H9 (cell line): Measurements from ENCODE around the gene HIRIP3. TPM values are rescaled to one million over a fixed set of nuclear protein-coding genes. Genes with fewer than 3 reads are reported as not detected.

Source experiments
- DNase-seq: peaks from one replicate; pipeline ENCODE4 v3.0.0-alpha.2; 2017
- H2AFZ ChIP-seq: one replicate; pipeline ENCODE4 v1.6.1; 2013; ENCODE audit warnings: mild to moderate bottlenecking, low read length, control low read depth, moderate library complexity
- H2AK5ac ChIP-seq: 2 replicates; pipeline ENCODE4 v1.6.1; 2013; ENCODE audit warnings: low read length, control low read depth, mixed read lengths; ENCODE audit not compliant: insufficient read length
- H2BK120ac ChIP-seq: one replicate; pipeline ENCODE4 v1.6.1; 2013; ENCODE audit warnings: low read depth, mild to moderate bottlenecking, low read length, control low read depth, inconsistent platforms; ENCODE audit not compliant: poor library complexity, severe bottlenecking
- H2BK12ac ChIP-seq: 2 replicates; pipeline ENCODE4 v1.6.1; 2013; ENCODE audit warnings: low read length, control low read depth, mixed read lengths, low read depth; ENCODE audit not compliant: insufficient read length
- H2BK15ac ChIP-seq: 2 replicates; pipeline ENCODE4 v1.6.1; 2013; ENCODE audit warnings: low read depth, low read length, control low read depth
- H2BK20ac ChIP-seq: one replicate; pipeline ENCODE4 v1.6.1; 2013; ENCODE audit warnings: low read depth, mild to moderate bottlenecking, low read length, control low read depth, inconsistent platforms; ENCODE audit not compliant: poor library complexity, severe bottlenecking
- H2BK5ac ChIP-seq: 2 replicates; pipeline ENCODE4 v1.6.1; 2013; ENCODE audit warnings: low read length, control low read depth, mixed read lengths; ENCODE audit not compliant: insufficient read length
- H3K14ac ChIP-seq: 2 replicates; pipeline ENCODE4 v1.6.1; 2013; ENCODE audit warnings: low read length, control low read depth; ENCODE audit not compliant: insufficient read depth
- H3K18ac ChIP-seq: 2 replicates; pipeline ENCODE4 v1.6.1; 2013; ENCODE audit warnings: low read depth, mild to moderate bottlenecking, mixed read lengths, low read length, control low read depth; ENCODE audit not compliant: insufficient read length
- H3K23ac ChIP-seq: 2 replicates; pipeline ENCODE4 v1.6.1; 2013; ENCODE audit warnings: low read length, control low read depth, mixed read lengths, low read depth; ENCODE audit not compliant: insufficient read length
- H3K23me2 ChIP-seq: 2 replicates; pipeline ENCODE4 v1.6.1; 2013; ENCODE audit warnings: low read depth, mild to moderate bottlenecking, mixed read lengths, low read length, control low read depth; ENCODE audit not compliant: insufficient read length, poor library complexity, severe bottlenecking
- H3K27ac ChIP-seq: 2 replicates; pipeline ENCODE4 v1.5.1; 2013; ENCODE audit warnings: low read length, control low read depth, mixed read lengths, low read depth; ENCODE audit not compliant: insufficient read length
- H3K27me3 ChIP-seq: 2 replicates; pipeline ENCODE4 v1.6.1; 2013; ENCODE audit warnings: low read length, control low read depth, inconsistent platforms; ENCODE audit not compliant: insufficient read depth
- H3K4ac ChIP-seq: 2 replicates; pipeline ENCODE4 v1.6.1; 2013; ENCODE audit warnings: low read depth, mild to moderate bottlenecking, control low read depth, inconsistent platforms, low read length, moderate library complexity
- H3K4me1 ChIP-seq: 2 replicates; pipeline ENCODE4 v1.6.1; 2013; ENCODE audit warnings: low read length, control low read depth, inconsistent platforms; ENCODE audit not compliant: insufficient read depth
- H3K4me2 ChIP-seq: 2 replicates; pipeline ENCODE4 v1.6.1; 2013; ENCODE audit warnings: low read length, control low read depth, mixed read lengths; ENCODE audit not compliant: insufficient read length, insufficient read depth
- H3K56ac ChIP-seq: 2 replicates; pipeline ENCODE4 v1.6.1; 2013; ENCODE audit warnings: low read depth, mild to moderate bottlenecking, mixed read lengths, low read length, control low read depth; ENCODE audit not compliant: insufficient read length
- H3K79me1 ChIP-seq: 2 replicates; pipeline ENCODE4 v1.6.1; 2013; ENCODE audit warnings: low read depth, mild to moderate bottlenecking, moderate library complexity, low read length, control low read depth, inconsistent platforms; ENCODE audit not compliant: insufficient read depth, poor library complexity, severe bottlenecking
- H3K79me2 ChIP-seq: 2 replicates; pipeline ENCODE4 v1.6.1; 2013; ENCODE audit warnings: low read length, control low read depth, inconsistent platforms; ENCODE audit not compliant: insufficient read depth
- H3K9ac ChIP-seq: 2 replicates; pipeline ENCODE4 v1.6.1; 2013; ENCODE audit warnings: low read length, control low read depth, mixed read lengths; ENCODE audit not compliant: insufficient read length; ENCODE audit errors: extremely low read depth
- H3K9me3 ChIP-seq: one replicate; pipeline ENCODE4 v1.6.1; 2013; ENCODE audit warnings: low read depth, low read length, inconsistent platforms; ENCODE audit not compliant: control insufficient read depth
- H3T11ph ChIP-seq: one replicate; pipeline ENCODE4 v1.6.1; 2013; ENCODE audit warnings: mild to moderate bottlenecking, low read length, control low read depth, inconsistent platforms
- H4K20me1 ChIP-seq: one replicate; pipeline ENCODE4 v1.6.1; 2013; ENCODE audit not compliant: control insufficient read depth, insufficient read length, insufficient read depth
- H4K5ac ChIP-seq: 2 replicates; pipeline ENCODE4 v1.6.1; 2013; ENCODE audit warnings: low read depth, mild to moderate bottlenecking, mixed read lengths, low read length, control low read depth; ENCODE audit not compliant: insufficient read length
- H4K8ac ChIP-seq: replicated peaks from 2 replicates; pipeline ENCODE4 v1.6.1; 2013; ENCODE audit warnings: low read length, control low read depth, mixed read lengths, low read depth; ENCODE audit not compliant: insufficient read length
- H4K91ac ChIP-seq: 2 replicates; pipeline ENCODE4 v1.6.1; 2013; ENCODE audit warnings: low read depth, mild to moderate bottlenecking, moderate library complexity, mixed read lengths, low read length, control low read depth; ENCODE audit not compliant: insufficient read length
- H3K27ac Mint-ChIP-seq, 3 experiments: 2 replicates in 2 of 3; 3 replicates in 1 of 3; pipeline ENCODE4 v1.8.0; 2020 to 2021; ENCODE audit warnings: mixed read lengths in 3 of 3, mild to moderate bottlenecking in 1 of 3, moderate library complexity in 1 of 3
- H3K27me3 Mint-ChIP-seq: 2 replicates; pipeline ENCODE4 v1.8.0; 2021; ENCODE audit warnings: low read depth, mild to moderate bottlenecking, moderate library complexity, mixed read lengths
- H3K36me3 Mint-ChIP-seq, 3 experiments: 2 replicates in 2 of 3; 3 replicates in 1 of 3; pipeline ENCODE4 v1.8.0; 2020 to 2021; ENCODE audit warnings: low read depth in 3 of 3, mixed read lengths in 3 of 3; ENCODE audit not compliant: insufficient read depth in 1 of 3
- H3K4me1 Mint-ChIP-seq, 2 experiments: 2 replicates each; pipeline ENCODE4 v1.8.0; 2020; ENCODE audit warnings: mixed read lengths in 2 of 2
- H3K4me3 Mint-ChIP-seq, 2 experiments: 2 replicates in 1 of 2; 3 replicates in 1 of 2; pipeline ENCODE4 v1.8.0; 2020 to 2021; ENCODE audit warnings: mild to moderate bottlenecking in 2 of 2, mixed read lengths in 2 of 2, moderate library complexity in 1 of 2
- H3K9me3 Mint-ChIP-seq, 2 experiments: 2 replicates in 1 of 2; 3 replicates in 1 of 2; pipeline ENCODE4 v1.8.0; 2020; ENCODE audit warnings: mild to moderate bottlenecking in 2 of 2, mixed read lengths in 2 of 2, moderate library complexity in 1 of 2
- CTCF ChIP-seq: fragments of 200-600 bp; sonication (generic); conservative IDR thresholded peaks from 3 replicates; pipeline ENCODE4 v1.8.0; 2021; ENCODE audit warnings: antibody characterized with exemption, mild to moderate bottlenecking
- WGBS: extraction: QIAGEN DNeasy Blood & Tissue Kit; methylation state at CpG from one replicate; pipeline ENCODE4 v1.1.7; 2013; ENCODE audit warnings: missing lambda C conversion rate, low lambda C conversion rate, mixed read lengths; ENCODE audit not compliant: insufficient read length; ENCODE audit errors: extremely low coverage; 5-methylcytosine and 5-hydroxymethylcytosine counted together
- total RNA-seq: library from RNA; stranded (reverse); gene quantifications from 2 replicates; pipeline ENCODE4 v1.2.1, GENCODE V29; 2021

HIRIP3 gene
- total RNA-seq, 1 experiment from 2014 or later = 21.6 TPM

- no peak within 1 kb of the TSS for H3K18ac ChIP-seq
- no peaks in the 10 kb centered on the region; a peak in 1 of 5 replicates for H3K9me3 Mint-ChIP-seq
- no peaks in the 10 kb centered on the region for H3K79me1 ChIP-seq
- H3K23ac ChIP-seq = no peak within 1 kb of the TSS
- no peak within 1 kb of the TSS for H3K56ac ChIP-seq
- no peak within 1 kb of the TSS for H2BK15ac ChIP-seq
- H3K9ac ChIP-seq = no peak within 1 kb of the TSS
- no peak for DNase-seq
- H3K36me3 Mint-ChIP-seq = peaks cover 6 to 15% (median 11%) of the 10 kb centered on the region in 3 experiments; a peak in 5 of 7 replicates
- no peak within 1 kb of the TSS for H4K8ac ChIP-seq
- H3K4me1 Mint-ChIP-seq = peaks cover 1 to 10% of the 10 kb centered on the region in 2 experiments
- no peaks in the 10 kb centered on the region for H4K20me1 ChIP-seq
- H3K4me3 Mint-ChIP-seq = no peak within 1 kb of the TSS; a peak in 1 of 5 replicates
- H4K5ac ChIP-seq = no peak within 1 kb of the TSS
- H2AFZ ChIP-seq = no peak within 1 kb of the TSS
- no peak within 1 kb of the TSS for H3K4ac ChIP-seq
- peak within 1 kb of the TSS in 2 of 3 experiments; percentile 69 to 85; a peak in 2 of 7 replicates for H3K27ac Mint-ChIP-seq
- H2BK12ac ChIP-seq = no peak within 1 kb of the TSS
- H2AK5ac ChIP-seq = no peak within 1 kb of the TSS
- no peaks in the 10 kb centered on the region for H3K4me1 ChIP-seq
- no peaks in the 10 kb centered on the region; the same call in 1 of the 2 replicates for H3K27me3 ChIP-seq
- no peak within 1 kb of the TSS for H3T11ph ChIP-seq
- no peaks in the 10 kb centered on the region for H3K79me2 ChIP-seq
- no peak within 1 kb of the TSS for H2BK20ac ChIP-seq
- no CpG with 5 or more reads among the region's 6 CpGs for WGBS
- no peak for TF ChIP-seq CTCF
- no peak within 1 kb of the TSS for H3K27ac ChIP-seq
- peaks cover 2% of the 10 kb centered on the region for H3K27me3 Mint-ChIP-seq
- no peak within 1 kb of the TSS for H4K91ac ChIP-seq
- H3K9me3 ChIP-seq = no peaks in the 10 kb centered on the region
- H3K14ac ChIP-seq = no peak within 1 kb of the TSS
- H2BK5ac ChIP-seq = no peak within 1 kb of the TSS
- H2BK120ac ChIP-seq = no peak within 1 kb of the TSS
- no peak within 1 kb of the TSS for H3K4me2 ChIP-seq
- peaks cover 4% of the 10 kb centered on the region for H3K23me2 ChIP-seq
These were observed 27.5 kb upstream of the HIRIP3 start, which contains the start of gene C16orf92 for GRCh38 chr16:30022887-30023286. C16orf92 (plus strand) TSS chr16:30023198; CDS start chr16:30023341, 143 bp downstream.
